Dendritic cell treated with granulocyte-macrophage colony-stimulating factor and Interleukin-4, amounts not matched to agents 40 ng/mL and 50 ng/mL, for 4 days (primary cell): ENCODE results near the gene ENKUR.
"Not testable (repeated sequence)": the region's sequence is repeated elsewhere in the genome, so short reads cannot be mapped to it uniquely, and the experiment has no call there.

Experiments used
- H3K27ac Mint-ChIP-seq: one replicate; pipeline ENCODE4 v1.8.0; 2022; ENCODE audit warnings: mild to moderate bottlenecking, mixed read lengths
- H3K27me3 Mint-ChIP-seq: one replicate; pipeline ENCODE4 v1.8.0; 2022; ENCODE audit warnings: mild to moderate bottlenecking, mixed read lengths
- H3K36me3 Mint-ChIP-seq: one replicate; pipeline ENCODE4 v1.8.0; 2022; ENCODE audit warnings: low read depth, mixed read lengths
- H3K4me1 Mint-ChIP-seq: one replicate; pipeline ENCODE4 v1.8.0; 2022; ENCODE audit warnings: low read depth, mixed read lengths
- H3K4me3 Mint-ChIP-seq: one replicate; pipeline ENCODE4 v1.8.0; 2022; ENCODE audit warnings: mild to moderate bottlenecking, moderate library complexity, mixed read lengths
- H3K9me3 Mint-ChIP-seq: one replicate; pipeline ENCODE4 v1.8.0; 2022; ENCODE audit warnings: mixed read lengths
- intact Hi-C: fragments of 100-400 bp; cut with micrococcal nuclease; formaldehyde crosslinking; loops from one replicate; pipeline ENCODE4 v1.15.0; 2022

Gene ENKUR

GRCh38 chr10:24981161-24981710 is 34.7 kb downstream of the ENKUR start:
- H3K9me3 Mint-ChIP-seq: no peaks in the 10 kb centered on the region
- peaks cover 3% of the 10 kb centered on the region for H3K27me3 Mint-ChIP-seq
- no peak overlapping the region for H3K27ac Mint-ChIP-seq
- H3K4me3 Mint-ChIP-seq: no peak overlapping the region
- no peaks in the 10 kb centered on the region for H3K4me1 Mint-ChIP-seq
- intact Hi-C loops: no loop called here
- H3K36me3 Mint-ChIP-seq: no peaks in the 10 kb centered on the region

- intact Hi-C loops: no loop called here
- H3K36me3 Mint-ChIP-seq: no peaks in the 10 kb centered on the region
- H3K4me1 Mint-ChIP-seq: no peaks in the 10 kb centered on the region
- H3K4me3 Mint-ChIP-seq: no peak overlapping the region
- peaks cover 3% of the 10 kb centered on the region for H3K27me3 Mint-ChIP-seq
- no peaks in the 10 kb centered on the region for H3K9me3 Mint-ChIP-seq
- no peak overlapping the region for H3K27ac Mint-ChIP-seq
Observed at GRCh38 chr10:24979685-24980084, 36.3 kb downstream of the ENKUR start.

- H3K27me3 Mint-ChIP-seq: peaks cover 3% of the 10 kb centered on the region
- intact Hi-C loops: no loop called here
- no peak overlapping the region for H3K4me3 Mint-ChIP-seq
- H3K9me3 Mint-ChIP-seq: no peaks in the 10 kb centered on the region
- no peak overlapping the region for H3K27ac Mint-ChIP-seq
- H3K4me1 Mint-ChIP-seq: no peaks in the 10 kb centered on the region
- H3K36me3 Mint-ChIP-seq: no peaks in the 10 kb centered on the region
Observed at GRCh38 chr10:24974976-24975375, 41.0 kb downstream of the ENKUR start.

DNA sequence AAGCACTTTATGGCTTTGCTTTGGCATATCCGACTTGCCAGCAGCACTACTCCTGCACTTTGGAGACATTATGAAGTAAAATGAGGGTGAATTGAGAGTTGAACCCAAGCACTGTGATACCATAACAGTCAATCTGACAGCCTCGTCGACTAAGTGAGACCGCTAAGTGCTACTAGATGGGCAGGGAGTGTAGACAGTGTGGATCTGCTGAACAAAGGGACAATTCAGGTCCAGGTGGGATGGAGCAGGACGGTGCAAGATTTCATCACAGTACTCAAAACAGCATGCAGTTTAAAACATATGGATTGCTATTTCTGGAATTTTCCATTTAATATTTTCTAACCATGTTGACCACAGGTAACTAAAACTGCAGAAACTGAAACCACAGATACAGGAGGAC is 42.8 kb downstream of the ENKUR start:
- H3K4me3 Mint-ChIP-seq: no peak overlapping the region
- peaks cover under 1% of the 10 kb centered on the region for H3K27me3 Mint-ChIP-seq
- no peaks in the 10 kb centered on the region for H3K36me3 Mint-ChIP-seq
- H3K27ac Mint-ChIP-seq: no peak overlapping the region
- H3K9me3 Mint-ChIP-seq: no peaks in the 10 kb centered on the region
- no peaks in the 10 kb centered on the region for H3K4me1 Mint-ChIP-seq
- intact Hi-C loops: no loop called here

DNA sequence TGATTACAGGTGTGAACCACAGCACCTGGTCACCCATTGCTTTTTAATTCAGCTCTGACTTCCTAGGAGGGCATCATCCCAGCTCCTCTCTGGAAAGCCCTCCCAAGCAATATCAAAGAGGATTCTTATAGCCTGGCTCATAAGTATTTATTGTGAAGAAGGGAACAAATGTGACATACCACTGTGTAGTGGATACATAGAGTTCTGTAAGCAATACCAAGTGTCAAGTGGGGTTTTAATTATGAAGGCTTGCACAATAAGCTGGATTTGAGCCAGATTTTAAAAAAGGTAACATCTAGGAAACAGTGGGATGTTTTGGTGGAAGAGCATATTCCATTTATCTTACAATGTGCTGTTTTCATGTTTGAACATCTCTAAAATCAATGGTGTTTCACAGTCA is 44.6 kb downstream of the ENKUR start:
- Mint-ChIP-seq H3K27me3 (no peaks in the 10 kb centered on the region), H3K27ac (no peak overlapping the region), H3K4me1 (no peaks in the 10 kb centered on the region), H3K9me3 (no peaks in the 10 kb centered on the region), H3K36me3 (no peaks in the 10 kb centered on the region), H3K4me3 (no peak overlapping the region)
- intact Hi-C loops: no loop called here

DNA sequence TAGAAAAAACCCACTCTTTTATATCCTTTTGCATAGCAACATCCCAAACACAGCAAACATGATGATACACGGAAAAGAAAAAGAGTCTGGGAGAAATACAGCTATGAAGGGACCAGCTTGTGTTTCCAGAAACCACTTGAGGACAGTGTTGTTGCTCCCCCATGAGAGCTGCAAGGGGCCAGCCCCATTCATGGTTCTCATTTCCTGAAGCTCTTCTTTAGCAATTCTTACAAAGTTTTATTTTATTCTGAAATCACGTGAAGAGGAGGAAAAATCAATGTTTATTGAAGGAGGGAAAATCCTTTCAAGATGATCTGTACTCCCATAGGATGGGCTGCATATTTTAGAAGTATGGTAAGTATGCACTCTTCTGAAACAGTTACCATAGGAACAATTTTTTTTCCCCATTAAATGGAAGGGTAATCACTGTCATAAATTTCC is 46.1 kb downstream of the ENKUR start:
- Mint-ChIP-seq H3K27me3 (no peaks in the 10 kb centered on the region), H3K4me3 (no peak overlapping the region), H3K9me3 (no peaks in the 10 kb centered on the region), H3K27ac (no peak overlapping the region), H3K36me3 (no peaks in the 10 kb centered on the region), H3K4me1 (no peaks in the 10 kb centered on the region)
- intact Hi-C loops: no loop called here

GRCh38 chr10:24968951-24969350 is 47.0 kb downstream of the ENKUR start:
- H3K9me3 Mint-ChIP-seq, intact Hi-C loops, H3K27ac Mint-ChIP-seq, H3K4me1 Mint-ChIP-seq, H3K27me3 Mint-ChIP-seq, H3K36me3 Mint-ChIP-seq, H3K4me3 Mint-ChIP-seq: not testable (repeated sequence)

DNA sequence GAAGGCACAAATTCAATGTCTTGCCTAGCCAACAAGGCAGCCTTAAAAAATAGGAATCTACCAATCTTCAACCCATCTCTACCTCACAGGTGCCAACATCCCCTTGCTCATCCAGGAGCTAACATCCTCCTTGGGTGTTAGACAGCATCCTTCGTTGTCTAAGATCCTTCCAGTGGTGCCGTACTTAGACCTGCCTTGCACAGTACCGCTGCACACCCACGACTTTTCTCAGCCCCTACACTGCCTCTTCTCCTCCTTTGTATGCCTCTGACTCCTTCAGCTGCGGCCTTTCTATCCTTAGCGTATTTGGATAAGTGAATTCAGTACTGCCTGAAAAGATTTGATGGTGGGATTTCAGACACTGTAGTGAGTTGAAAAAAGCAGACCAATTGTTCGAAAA is 47.6 kb downstream of the ENKUR start:
- Mint-ChIP-seq H3K4me1 (no peaks in the 10 kb centered on the region), H3K27me3 (no peaks in the 10 kb centered on the region), H3K27ac (no peak overlapping the region), H3K9me3 (no peaks in the 10 kb centered on the region), H3K36me3 (no peaks in the 10 kb centered on the region), H3K4me3 (no peak overlapping the region)
- intact Hi-C loops: no loop called here

DNA sequence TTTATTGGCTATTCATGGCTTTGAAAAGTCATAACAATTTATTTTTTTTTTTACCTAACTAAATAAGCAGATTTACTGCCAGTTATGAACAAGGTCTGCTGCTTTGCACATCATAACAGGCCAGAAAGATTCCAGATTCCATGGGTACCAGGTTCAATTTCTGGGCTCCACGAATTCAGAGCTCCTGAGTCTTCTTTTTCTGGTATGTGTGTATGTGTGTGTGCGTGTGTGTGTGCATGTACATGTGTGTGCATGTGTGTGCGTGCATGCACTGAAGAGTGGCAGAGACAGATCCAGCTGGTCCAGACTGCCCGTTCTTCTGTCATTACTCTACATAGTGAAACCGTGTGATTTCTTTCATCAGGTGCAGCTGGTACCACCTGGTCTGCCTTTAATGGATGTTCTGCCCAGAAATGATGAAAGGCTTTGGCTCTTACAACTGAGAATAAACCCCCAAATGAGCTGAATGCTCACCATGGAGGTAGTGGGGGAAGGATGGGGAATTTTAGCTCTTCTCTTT is 48.9 kb downstream of the ENKUR start:
- H3K9me3 Mint-ChIP-seq: no peaks in the 10 kb centered on the region
- H3K27me3 Mint-ChIP-seq: no peaks in the 10 kb centered on the region
- H3K27ac Mint-ChIP-seq: no peak overlapping the region
- no peaks in the 10 kb centered on the region for H3K4me1 Mint-ChIP-seq
- H3K4me3 Mint-ChIP-seq: no peak overlapping the region
- intact Hi-C loops: no loop called here
- H3K36me3 Mint-ChIP-seq: no peaks in the 10 kb centered on the region

- Mint-ChIP-seq H3K9me3 (no peaks in the 10 kb centered on the region), H3K27me3 (no peaks in the 10 kb centered on the region), H3K36me3 (no peaks in the 10 kb centered on the region), H3K27ac (no peak overlapping the region), H3K4me1 (no peaks in the 10 kb centered on the region), H3K4me3 (no peak overlapping the region)
- intact Hi-C loops: no loop called here
Observed at GRCh38 chr10:24965051-24965450, 50.9 kb downstream of the ENKUR start.

DNA sequence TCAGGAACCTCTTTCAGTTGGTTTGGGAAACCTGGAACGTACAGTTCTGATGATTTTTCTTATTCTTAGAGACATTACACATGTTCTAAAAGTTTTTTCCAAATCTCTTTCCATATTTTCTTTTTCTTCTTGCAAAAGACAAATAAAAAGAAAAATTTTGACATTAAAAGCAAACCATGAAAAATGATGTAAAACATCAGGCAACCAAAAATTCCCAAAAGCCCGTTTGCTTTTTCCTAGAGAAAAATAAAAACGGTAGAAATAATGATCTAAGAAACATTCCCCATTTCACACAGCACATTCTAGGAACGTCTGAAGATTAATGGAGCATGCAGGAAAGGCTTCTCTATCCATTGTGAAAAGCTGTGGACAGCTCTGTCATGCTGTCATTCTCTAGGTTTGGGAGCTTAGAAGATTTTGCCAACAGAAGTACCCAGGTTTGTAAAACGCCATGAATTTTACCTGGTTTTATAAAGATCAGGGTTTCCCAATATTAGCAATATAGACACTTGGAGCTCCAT is 52.4 kb downstream of the ENKUR start:
- no peaks in the 10 kb centered on the region for H3K27me3 Mint-ChIP-seq
- H3K9me3 Mint-ChIP-seq: no peaks in the 10 kb centered on the region
- H3K36me3 Mint-ChIP-seq: no peaks in the 10 kb centered on the region
- no peak overlapping the region for H3K27ac Mint-ChIP-seq
- intact Hi-C loops: no loop called here
- no peaks in the 10 kb centered on the region for H3K4me1 Mint-ChIP-seq
- H3K4me3 Mint-ChIP-seq: no peak overlapping the region

GRCh38 chr10:24962995-24963394 is 53.0 kb downstream of the ENKUR start:
- Mint-ChIP-seq H3K27ac (no peak overlapping the region), H3K4me3 (no peak overlapping the region), H3K27me3 (no peaks in the 10 kb centered on the region), H3K4me1 (no peaks in the 10 kb centered on the region), H3K36me3 (no peaks in the 10 kb centered on the region), H3K9me3 (no peaks in the 10 kb centered on the region)
- intact Hi-C loops: no loop called here

DNA sequence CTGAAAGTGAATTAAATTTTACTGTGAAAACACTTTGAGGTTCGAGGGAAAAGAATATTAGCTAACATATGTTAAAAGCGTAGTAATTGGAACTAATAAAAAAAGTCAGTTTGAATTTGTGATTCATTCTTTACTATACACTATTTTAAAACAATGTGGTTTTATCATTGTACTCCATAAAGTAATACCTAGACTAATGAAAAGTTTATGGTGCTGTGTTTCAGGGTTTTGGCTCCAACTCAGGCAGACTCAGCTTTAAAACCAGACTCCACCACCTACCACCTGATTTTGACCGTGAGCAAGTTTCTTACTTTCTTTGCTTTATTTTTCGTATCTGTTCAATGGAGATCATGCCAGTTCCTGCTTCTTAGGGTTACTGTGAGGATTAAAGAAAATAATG is 54.4 kb downstream of the ENKUR start:
- Mint-ChIP-seq H3K4me1 (no peaks in the 10 kb centered on the region), H3K36me3 (no peaks in the 10 kb centered on the region), H3K27me3 (no peaks in the 10 kb centered on the region), H3K27ac (no peak overlapping the region), H3K9me3 (no peaks in the 10 kb centered on the region), H3K4me3 (no peak overlapping the region)
- intact Hi-C loops: no loop called here

DNA sequence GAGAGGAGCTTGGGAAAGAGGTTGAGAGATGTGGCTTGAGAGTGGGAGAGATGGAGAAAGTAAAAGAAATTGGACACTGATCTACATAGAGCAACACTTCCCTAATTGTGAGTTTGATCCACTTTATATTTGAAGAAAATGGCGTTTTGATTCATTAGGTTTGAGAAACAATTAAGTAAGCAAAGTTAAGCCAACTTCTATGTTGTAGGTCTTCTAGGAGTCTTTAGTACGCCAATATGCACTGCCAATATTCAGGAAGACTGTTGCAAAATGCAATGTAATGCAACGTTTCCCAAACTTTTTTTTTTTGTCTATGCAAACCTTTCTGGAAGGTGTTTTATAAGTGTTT is 56.6 kb downstream of the ENKUR start:
- intact Hi-C loops: no loop called here
- Mint-ChIP-seq H3K36me3 (no peaks in the 10 kb centered on the region), H3K27ac (no peak overlapping the region), H3K9me3 (no peaks in the 10 kb centered on the region), H3K27me3 (no peaks in the 10 kb centered on the region), H3K4me1 (no peaks in the 10 kb centered on the region), H3K4me3 (no peak overlapping the region)

- intact Hi-C loops: no loop called here
- H3K36me3 Mint-ChIP-seq: no peaks in the 10 kb centered on the region
- peaks cover 4% of the 10 kb centered on the region for H3K27me3 Mint-ChIP-seq
- H3K4me1 Mint-ChIP-seq: no peaks in the 10 kb centered on the region
- no peak overlapping the region for H3K27ac Mint-ChIP-seq
- H3K4me3 Mint-ChIP-seq: no peak overlapping the region
- H3K9me3 Mint-ChIP-seq: no peaks in the 10 kb centered on the region
Observed at GRCh38 chr10:24958721-24959381, 57.1 kb downstream of the ENKUR start.
